Mesodermal cell (in vitro differentiated cells): Measurements from ENCODE around the gene TNK2.
"Not testable (repeated sequence)": the region's sequence is repeated elsewhere in the genome, so short reads cannot be mapped to it uniquely, and the experiment has no call there.

Source experiments
- H3K27ac ChIP-seq: 2 replicates; pipeline ENCODE4 v1.7.0; 2013; ENCODE audit warnings: mild to moderate bottlenecking, low read depth, low read length, moderate library complexity; ENCODE audit not compliant: severe bottlenecking
- H3K36me3 ChIP-seq: 2 replicates; pipeline ENCODE4 v1.7.1; 2013; ENCODE audit warnings: mild to moderate bottlenecking, low read length, moderate library complexity; ENCODE audit not compliant: control insufficient read depth, insufficient read depth
- H3K4me1 ChIP-seq: one replicate; pipeline ENCODE4 v1.7.1; 2013; ENCODE audit warnings: mild to moderate bottlenecking, low read length; ENCODE audit not compliant: insufficient read depth, control insufficient read depth, poor library complexity, severe bottlenecking
- H3K4me3 ChIP-seq: 2 replicates; pipeline ENCODE4 v1.7.0; 2013; ENCODE audit warnings: low read length, control low read depth, mild to moderate bottlenecking; ENCODE audit not compliant: insufficient read depth, poor library complexity, severe bottlenecking; ENCODE audit errors: extremely low read depth
- H3K9me3 ChIP-seq: 2 replicates; pipeline ENCODE4 v1.7.1; 2013; ENCODE audit warnings: mild to moderate bottlenecking, low read length, moderate library complexity; ENCODE audit not compliant: control insufficient read depth
- WGBS, 2 experiments: methylation state at CpG; one replicate each; pipeline ENCODE4 v1.1.5; 2013; ENCODE audit warnings: missing lambda C conversion rate in 2 of 2; ENCODE audit not compliant: insufficient coverage in 2 of 2; 5-methylcytosine and 5-hydroxymethylcytosine counted together

TNK2 gene

DNA sequence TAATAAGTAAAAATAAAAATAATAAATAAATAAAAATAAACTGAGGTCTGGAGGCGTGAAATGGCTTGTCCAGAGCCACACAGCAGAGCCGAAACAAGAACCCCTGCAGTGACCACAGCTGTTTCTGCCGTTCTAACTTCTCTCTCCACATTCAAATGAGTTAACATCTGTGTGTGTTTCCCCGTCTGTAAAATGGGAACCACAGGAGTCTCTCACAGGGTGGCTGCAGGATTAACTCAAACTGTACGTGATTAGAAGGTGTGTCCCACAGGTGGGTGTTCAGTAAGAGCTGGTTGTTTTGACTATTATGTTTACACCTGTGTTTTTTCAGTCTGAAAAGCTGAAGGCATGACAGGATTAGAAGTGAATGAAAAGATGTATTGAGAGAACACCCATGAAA lies 69.6 kb downstream of the TNK2 start:
- WGBS, 2 experiments = 60 to 74% methylated on average over 3 to 5 of the region's 5 CpGs
- H3K4me3 ChIP-seq = no peak overlapping the region
- no peaks in the 10 kb centered on the region for H3K4me1 ChIP-seq
- no peak overlapping the region for H3K27ac ChIP-seq
- no peaks in the 10 kb centered on the region for H3K9me3 ChIP-seq
- no peaks in the 10 kb centered on the region for H3K36me3 ChIP-seq

DNA sequence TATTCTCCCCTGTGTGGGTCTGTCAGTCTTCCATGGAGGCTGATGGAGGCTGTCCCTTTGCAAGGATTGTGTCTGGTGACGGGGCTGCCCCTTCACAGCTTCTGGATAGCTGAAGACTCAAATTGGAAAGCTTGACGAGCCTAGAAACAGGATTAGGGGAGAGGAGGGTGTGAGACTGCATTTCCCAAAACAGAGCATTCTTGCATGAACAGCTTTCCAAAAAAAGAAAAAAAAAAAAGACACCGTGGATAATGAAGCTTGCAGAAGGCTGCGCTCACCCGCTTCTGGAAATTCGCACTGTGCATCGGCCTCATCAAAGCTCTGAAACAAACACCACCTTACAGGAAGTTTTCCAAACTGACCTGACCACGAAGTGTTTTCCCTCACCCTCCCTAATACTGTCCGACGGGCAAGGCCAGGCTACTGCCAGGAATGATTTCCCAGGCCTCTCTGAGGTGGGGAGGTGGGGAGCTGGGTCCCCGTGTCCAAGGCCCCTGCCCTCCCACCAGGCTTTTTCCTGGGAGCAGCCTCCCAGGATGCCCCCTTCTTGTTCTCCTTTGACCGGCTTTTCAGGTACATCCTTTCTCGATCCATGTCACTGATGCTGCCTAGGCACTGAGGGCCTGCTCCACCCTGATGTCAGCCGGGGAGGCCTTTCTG lies 71.7 kb downstream of the TNK2 start:
- 90 to 91% methylated on average over 2 to 5 of the region's 14 CpGs for WGBS, 2 experiments
- Histone ChIP-seq H3K4me3 (no peak overlapping the region), H3K4me1 (no peaks in the 10 kb centered on the region), H3K9me3 (no peaks in the 10 kb centered on the region), H3K36me3 (no peaks in the 10 kb centered on the region), H3K27ac (no peak overlapping the region)

DNA sequence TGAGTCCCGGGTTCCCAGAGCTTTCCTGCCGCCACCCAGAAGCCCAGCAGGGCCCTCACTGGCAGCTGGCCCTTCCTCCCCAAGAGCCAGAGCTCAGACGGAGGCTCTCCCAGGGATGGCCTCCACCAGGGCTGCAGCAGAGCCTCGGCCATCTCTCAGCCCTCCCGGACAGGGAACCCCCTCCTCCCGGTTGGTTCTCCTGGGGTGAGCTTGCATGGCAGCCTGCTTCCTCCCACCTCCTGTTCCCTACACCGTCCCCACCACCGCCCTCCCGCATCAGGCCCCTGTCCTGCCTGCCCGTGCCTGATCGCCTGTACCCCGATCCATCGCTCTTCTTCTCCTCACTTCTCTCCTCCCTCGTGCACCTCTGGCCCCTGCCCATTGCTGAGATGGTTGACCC lies 72.6 kb downstream of the TNK2 start:
- WGBS, 2 experiments = 88 to 91% methylated on average over 12 to 14 of the region's 14 CpGs
- no peaks in the 10 kb centered on the region for H3K4me1 ChIP-seq

DNA sequence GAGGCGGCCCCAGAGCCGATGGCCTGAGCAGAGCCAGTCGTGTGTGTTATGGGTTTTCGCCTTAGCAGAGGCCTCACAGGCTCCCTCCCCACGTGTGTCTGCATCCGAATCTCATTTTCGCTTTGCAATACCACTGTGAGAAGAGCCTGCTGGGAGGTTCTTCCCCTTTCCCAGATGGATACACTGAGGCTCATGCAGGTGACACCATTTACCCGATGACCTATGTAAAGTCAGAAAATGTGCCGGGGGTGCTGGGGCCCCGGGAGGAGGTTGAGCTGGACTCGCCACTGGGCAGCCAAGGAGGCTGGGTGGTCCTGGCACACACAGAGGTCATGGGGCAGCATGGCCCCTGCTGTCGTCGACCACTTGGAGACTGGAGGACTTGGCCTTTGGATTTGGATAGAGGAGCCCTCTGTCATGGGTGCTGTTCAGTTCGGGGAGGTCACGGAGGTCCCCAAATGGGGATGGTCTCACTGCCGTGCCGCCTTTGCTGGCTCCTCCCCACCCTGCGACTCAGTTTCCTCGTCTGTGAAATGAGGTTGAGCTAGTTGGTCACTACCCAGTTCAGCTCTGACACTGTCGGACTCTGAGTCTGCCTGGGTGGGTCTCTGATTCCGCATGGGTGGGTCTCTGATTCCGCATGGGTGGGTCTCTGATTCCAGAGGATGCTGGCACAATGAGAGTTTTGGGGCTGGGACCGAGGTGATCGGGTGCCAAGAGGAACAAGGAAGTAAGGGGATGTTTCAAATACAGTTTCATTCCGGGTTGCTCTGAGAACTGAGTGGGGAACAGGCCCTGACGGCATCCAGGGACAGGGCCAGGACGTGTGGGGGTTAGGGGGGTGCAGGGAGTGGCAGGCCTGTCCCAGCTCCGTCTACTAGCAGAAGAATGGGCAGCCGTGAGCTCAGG lies 73.4 kb downstream of the TNK2 start:
- Histone ChIP-seq H3K4me3 (no peak overlapping the region), H3K36me3 (no peaks in the 10 kb centered on the region), H3K9me3 (no peaks in the 10 kb centered on the region), H3K27ac (no peak overlapping the region), H3K4me1 (no peaks in the 10 kb centered on the region)
- WGBS, 2 experiments = 89 to 94% methylated on average over 20 to 29 of the region's 29 CpGs

More for the DNA sequence above, 72.6 kb downstream of the TNK2 start:
- Histone ChIP-seq H3K9me3 (no peaks in the 10 kb centered on the region), H3K4me3 (no peak overlapping the region), H3K27ac (no peak overlapping the region), H3K36me3 (no peaks in the 10 kb centered on the region)

DNA sequence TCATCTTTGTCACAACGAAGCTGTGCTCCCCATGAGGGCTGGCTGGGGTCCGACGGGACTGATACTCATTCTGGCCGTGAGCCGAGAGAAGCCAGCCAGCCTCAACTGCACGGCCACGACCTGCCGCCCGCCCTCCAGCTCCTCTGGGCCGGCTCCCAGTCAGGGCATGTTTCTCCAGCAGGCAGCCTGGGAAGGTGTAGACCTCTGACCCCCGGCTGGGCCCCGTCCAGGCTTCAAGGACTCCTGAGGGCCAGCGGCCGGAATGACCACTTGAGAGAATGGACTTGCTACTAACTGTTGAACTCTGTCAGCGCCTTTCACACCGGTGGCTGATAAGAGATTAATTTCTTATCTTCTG lies 78.5 kb downstream of the TNK2 start:
- Histone ChIP-seq H3K4me3 (no peak overlapping the region), H3K27ac (no peak overlapping the region), H3K4me1 (no peaks in the 10 kb centered on the region), H3K9me3 (no peaks in the 10 kb centered on the region), H3K36me3 (no peaks in the 10 kb centered on the region)
- WGBS, 2 experiments = 88 to 90% methylated on average over 12 to 14 of the region's 16 CpGs

DNA sequence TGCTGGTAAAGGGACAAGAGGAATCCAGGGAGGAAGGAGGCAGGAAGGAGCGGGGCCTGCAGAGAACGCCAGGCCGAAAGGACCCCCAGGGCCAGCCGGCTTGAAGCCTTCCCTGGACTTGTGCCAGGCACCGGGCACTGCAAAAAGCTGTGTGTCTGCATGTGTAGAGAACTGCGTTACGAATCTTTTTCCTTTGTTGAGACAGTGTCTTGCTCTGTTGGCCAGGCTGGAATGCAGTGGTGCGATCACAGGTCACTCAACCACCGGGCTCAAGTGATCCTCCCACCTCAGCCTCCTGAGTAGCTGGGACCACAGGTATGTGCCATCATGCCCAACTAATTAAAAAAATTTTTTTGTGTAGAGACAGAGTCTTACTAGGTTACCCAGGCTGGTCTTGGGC lies 79.6 kb downstream of the TNK2 start:
- no peaks in the 10 kb centered on the region for H3K9me3 ChIP-seq
- no peak overlapping the region for H3K4me3 ChIP-seq
- H3K4me1 ChIP-seq = no peaks in the 10 kb centered on the region
- no peak overlapping the region for H3K27ac ChIP-seq
- 91 to 93% methylated on average over 9 of the region's 9 CpGs for WGBS, 2 experiments
- no peaks in the 10 kb centered on the region for H3K36me3 ChIP-seq

DNA sequence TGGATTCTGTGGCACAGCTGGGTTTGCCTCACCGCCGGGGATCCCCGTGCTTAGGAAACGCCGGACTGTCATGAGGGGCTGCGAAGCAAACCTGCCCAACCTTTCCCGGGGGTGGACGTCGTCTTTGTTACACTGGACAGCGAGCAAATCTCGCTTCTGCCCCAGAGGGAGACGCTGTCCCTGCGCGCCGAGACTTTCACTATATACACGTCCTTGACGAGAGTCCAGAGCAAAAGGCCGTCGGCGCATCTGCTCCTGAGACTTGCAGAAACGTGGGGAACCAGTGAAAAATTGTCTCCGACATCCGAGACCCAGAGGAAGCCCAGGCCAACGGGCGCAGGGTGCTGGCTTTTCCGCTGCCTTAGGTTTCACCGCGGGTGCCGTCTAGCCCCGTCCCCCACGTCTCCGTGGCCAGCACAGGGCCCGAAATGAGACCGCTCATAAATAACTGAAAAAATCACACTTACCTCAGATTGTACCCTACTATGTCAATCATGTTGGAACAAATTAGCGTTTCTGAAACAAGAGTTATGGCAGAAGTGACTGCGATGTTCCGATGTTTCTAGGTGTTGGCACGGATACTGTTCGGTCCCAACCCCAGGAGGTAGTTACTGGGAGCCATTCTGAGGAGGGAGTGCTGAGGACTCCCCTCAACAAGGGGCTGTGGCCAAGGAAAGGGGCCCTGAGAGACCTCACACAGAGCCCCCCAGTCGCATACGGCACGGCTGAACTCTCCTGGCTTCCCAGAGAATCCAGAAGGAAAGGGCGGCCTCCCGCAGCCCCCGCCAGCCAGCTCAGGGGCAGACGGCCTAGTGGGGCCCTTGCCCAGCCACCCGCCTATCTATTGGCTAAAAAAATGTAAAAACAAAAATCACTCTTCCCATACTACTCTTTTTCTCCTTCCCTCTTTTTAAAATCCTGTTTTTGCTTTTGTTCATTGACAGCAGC lies 82.2 kb downstream of the TNK2 start:
- Histone ChIP-seq H3K4me3 (no peak overlapping the region), H3K9me3 (no peaks in the 10 kb centered on the region), H3K4me1 (no peaks in the 10 kb centered on the region), H3K27ac (no peak overlapping the region), H3K36me3 (no peaks in the 10 kb centered on the region)
- WGBS, 2 experiments = 90 to 93% methylated on average over 43 to 44 of the region's 47 CpGs

DNA sequence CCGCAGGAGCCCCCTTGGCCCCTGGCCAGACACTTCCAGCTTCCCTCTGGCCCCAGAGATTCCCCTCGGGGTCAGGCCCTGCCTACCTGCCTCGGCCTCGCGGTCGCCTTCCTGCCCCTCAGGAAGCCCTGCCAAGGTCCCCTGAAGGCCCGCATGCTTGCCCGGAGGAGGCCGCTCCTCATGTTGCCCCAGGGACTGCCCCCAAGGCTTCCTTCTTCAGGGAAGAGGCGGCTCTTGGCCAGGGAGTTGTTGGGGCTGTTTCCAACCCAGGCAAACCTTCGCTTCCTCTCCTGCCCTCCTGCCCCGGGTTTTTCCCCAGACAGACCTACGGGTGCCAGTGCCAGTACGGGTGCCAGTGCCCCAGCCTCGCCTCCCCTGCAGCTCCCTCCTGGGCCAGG lies 83.2 kb downstream of the TNK2 start:
- 89 to 92% methylated on average over 15 of the region's 15 CpGs for WGBS, 2 experiments
- H3K36me3 ChIP-seq = no peaks in the 10 kb centered on the region
- H3K4me1 ChIP-seq = no peaks in the 10 kb centered on the region
- no peak overlapping the region for H3K27ac ChIP-seq
- no peaks in the 10 kb centered on the region for H3K9me3 ChIP-seq
- no peak overlapping the region for H3K4me3 ChIP-seq

DNA sequence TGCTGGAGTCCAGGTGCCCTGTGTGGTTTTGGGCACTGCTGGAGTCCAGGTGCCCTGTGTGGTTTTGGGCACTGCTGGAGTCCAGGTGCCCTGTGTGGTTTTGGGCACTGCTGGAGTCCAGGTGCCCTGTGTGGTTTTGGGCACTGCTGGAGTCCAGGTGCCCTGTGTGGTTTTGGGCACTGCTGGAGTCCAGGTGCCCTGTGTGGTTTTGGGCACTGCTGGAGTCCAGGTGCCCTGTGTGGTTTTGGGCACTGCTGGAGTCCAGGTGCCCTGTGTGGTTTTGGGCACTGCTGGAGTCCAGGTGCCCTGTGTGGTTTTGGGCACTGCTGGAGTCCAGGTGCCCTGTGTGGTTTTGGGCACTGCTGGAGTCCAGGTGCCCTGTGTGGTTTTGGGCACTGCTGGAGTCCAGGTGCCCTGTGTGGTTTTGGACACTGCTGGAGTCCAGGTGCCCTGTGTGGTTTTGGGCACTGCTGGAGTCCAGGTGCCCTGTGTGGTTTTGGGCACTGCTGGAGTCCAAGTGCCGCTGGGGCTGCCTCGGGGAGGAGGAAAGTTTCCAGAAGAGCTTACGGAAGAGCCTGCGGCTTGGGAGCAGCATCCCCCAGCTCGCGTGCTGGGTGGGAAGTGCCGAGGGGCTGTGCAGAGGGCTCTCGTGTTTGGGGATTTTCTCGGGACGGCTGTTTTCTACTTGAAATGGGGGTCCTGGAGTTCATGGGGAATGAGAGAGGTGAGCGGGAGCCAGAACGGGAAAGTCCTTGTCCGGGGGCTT lies 83.7 kb downstream of the TNK2 start:
- not testable (repeated sequence) for H3K4me3 ChIP-seq, H3K27ac ChIP-seq, H3K4me1 ChIP-seq, H3K9me3 ChIP-seq, H3K36me3 ChIP-seq
- 88 to 91% methylated on average over 10 to 12 of the region's 13 CpGs for WGBS, 2 experiments

DNA sequence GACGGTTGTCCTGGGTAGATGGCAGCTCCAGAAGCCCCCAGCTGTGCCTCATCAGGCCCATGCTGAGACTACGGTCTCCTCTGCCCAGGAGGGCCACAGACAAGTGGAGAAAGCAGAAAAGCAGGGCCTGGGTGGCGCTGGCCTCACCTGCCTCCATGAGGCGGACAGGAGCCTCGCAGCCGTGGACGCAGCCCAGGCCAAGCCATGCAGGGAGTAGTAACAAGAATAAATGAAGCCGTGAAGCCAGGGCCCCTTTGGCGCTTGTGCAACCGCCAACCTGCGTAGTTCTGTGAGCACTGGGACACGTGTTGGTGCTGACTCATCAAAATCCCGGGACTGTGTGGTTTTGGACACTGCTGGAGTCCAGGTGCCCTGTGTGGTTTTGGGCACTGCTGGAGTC lies 84.4 kb downstream of the TNK2 start:
- Histone ChIP-seq H3K36me3 (no peaks in the 10 kb centered on the region), H3K9me3 (no peaks in the 10 kb centered on the region), H3K4me1 (no peaks in the 10 kb centered on the region), H3K4me3 (no peak overlapping the region), H3K27ac (no peak overlapping the region)
- 80 to 84% methylated on average over 12 to 13 of the region's 13 CpGs for WGBS, 2 experiments
